Right lobe of liver (tissue), 6 donors: ENCODE measurements around the gene TSPAN8. TPM values are rescaled to one million over a fixed set of nuclear protein-coding genes. Genes with fewer than 3 reads are reported as not detected.
"Not testable (repeated sequence)": the region's sequence is repeated elsewhere in the genome, so short reads cannot be mapped to it uniquely, and the experiment has no call there.

Experiments used
- ATAC-seq, 4 donors: fragments of 200-7000 bp; cut with Tn5 transposase; one replicate each; pipeline ENCODE4 v1.9.1; 2020; ENCODE audit warnings: mild to moderate bottlenecking in 4 of 4, moderate library complexity in 4 of 4
- DNase-seq, 3 donors: peaks; one replicate each; pipeline ENCODE4 v3.0.0-alpha.2; 2020
- H3K27ac ChIP-seq, 3 donors: fragments of 200-600 bp; one replicate each; pipeline ENCODE4 v1.8.0; 2022
- H3K27me3 ChIP-seq, 2 donors: fragments of 200-600 bp; one replicate each; pipeline ENCODE4 v1.8.0; 2022
- H3K36me3 ChIP-seq, 4 donors: fragments of 200-600 bp; sonication (generic) in 1 of 4; one replicate each; pipeline versions ENCODE4 v1.5.1 to v1.8.0; 2017 to 2022; ENCODE audit warnings: control low read depth in 1 of 4
- H3K4me1 ChIP-seq, 4 donors: fragments of 200-600 bp; sonication (generic) in 1 of 4; one replicate each; pipeline versions ENCODE4 v1.5.1 to v1.8.0; 2017 to 2022; ENCODE audit warnings: control low read depth in 1 of 4
- H3K4me3 ChIP-seq, 3 donors: fragments of 200-600 bp; one replicate each; pipeline ENCODE4 v1.8.0; 2022
- H3K9me3 ChIP-seq, 4 donors: fragments of 200-600 bp; sonication (generic) in 1 of 4; one replicate each; pipeline versions ENCODE4 v1.5.1 to v1.8.0; 2017 to 2022; ENCODE audit warnings: control low read depth in 1 of 4
- POLR2A ChIP-seq: fragments of 450-650 bp; IDR thresholded peaks from one replicate; pipeline ENCODE4 v1.6.1; 2017; ENCODE audit warnings: antibody characterized with exemption, mild to moderate bottlenecking
- WGBS: methylation state at CpG from one replicate; pipeline ENCODE4 v1.1.6; 2018; ENCODE audit warnings: low coverage, low lambda C conversion rate; ENCODE audit not compliant: insufficient coverage; ENCODE audit errors: missing lambda C conversion rate; 5-methylcytosine and 5-hydroxymethylcytosine counted together
- intact Hi-C, 2 donors: fragments of 100-400 bp; cut with DNase I; formaldehyde crosslinking; loops; one replicate each; pipeline versions ENCODE4 v1.11.2 to v1.14.1; 2022
- total RNA-seq, 6 experiments: library from RNA; depleted of rRNA in 2 of 6; stranded (reverse); fragments of >200 nt in 2 of 6; fragmentation: NEBNext Ultra II Directional in 3 of 6; extraction: Animal tissue kit (Norgen Biotek cat#: 25700) in 3 of 6; gene quantifications; one replicate each; pipeline versions ENCODE4 v1.1.0 to v1.2.4, GENCODE V29; 2016 to 2023
- TF ChIP-seq, protein P1 (sequence below), 4 donors: fragments of 200-600 bp in 3 of 4; fragments of 450-650 bp in 1 of 4; IDR thresholded peaks; one replicate each; pipeline versions ENCODE4 v1.5.1 to v1.8.0; 2016 to 2022; ENCODE audit warnings: antibody characterized with exemption in 4 of 4, mild to moderate bottlenecking in 2 of 4
- donor health status: DM: no; HTN: yes; CAD: no.
- donor health status: DM: no; HTN: no; CAD: no.
- donor health status: DM: no; HTN: no; CAD: no.
- donor health status: DM: no; HTN: yes; CAD: no.
- donor health status: DM: no; HTN: yes; CAD: no.

TSPAN8 gene
- total RNA-seq, 6 experiments from 2014 or later: 2.0 to 12.6 (median 7.8) TPM

DNA sequence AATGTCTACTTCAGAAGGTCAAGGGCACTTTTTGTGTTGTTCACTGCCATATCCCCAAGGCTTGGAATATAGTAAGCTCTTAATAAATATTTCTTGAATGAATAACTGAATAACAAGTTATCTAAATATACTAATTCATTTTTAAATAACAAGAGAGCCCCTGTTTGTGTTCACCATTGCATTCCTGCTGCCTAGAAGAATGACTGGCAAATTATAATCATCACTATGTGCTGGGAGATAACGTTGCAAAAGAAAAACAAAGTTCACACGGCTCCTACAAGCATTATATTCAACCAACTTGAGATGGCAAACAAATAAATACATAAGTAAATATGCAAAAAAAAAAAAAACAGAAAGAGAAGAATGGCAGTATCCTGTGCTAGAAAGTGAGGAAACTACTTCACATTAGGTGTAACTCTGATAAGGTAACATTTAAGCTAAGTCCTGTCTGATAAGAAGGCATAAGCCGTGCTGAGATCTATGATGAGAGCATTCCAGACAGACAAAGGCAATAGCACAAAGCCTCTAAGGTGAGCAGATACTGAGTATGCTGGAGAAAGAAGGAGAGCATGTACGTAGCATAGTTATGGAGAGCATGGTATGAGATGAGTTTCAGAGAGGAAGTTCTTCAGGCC is 9.2 kb upstream of the TSPAN8 start:
- no peaks in the 10 kb centered on the region for H3K36me3 ChIP-seq
- no peak for DNase-seq
- intact Hi-C loops: no loop called here
- no peaks in the 10 kb centered on the region for H3K9me3 ChIP-seq
- TF ChIP-seq POLR2A: no peak
- TF ChIP-seq, protein P1, sequence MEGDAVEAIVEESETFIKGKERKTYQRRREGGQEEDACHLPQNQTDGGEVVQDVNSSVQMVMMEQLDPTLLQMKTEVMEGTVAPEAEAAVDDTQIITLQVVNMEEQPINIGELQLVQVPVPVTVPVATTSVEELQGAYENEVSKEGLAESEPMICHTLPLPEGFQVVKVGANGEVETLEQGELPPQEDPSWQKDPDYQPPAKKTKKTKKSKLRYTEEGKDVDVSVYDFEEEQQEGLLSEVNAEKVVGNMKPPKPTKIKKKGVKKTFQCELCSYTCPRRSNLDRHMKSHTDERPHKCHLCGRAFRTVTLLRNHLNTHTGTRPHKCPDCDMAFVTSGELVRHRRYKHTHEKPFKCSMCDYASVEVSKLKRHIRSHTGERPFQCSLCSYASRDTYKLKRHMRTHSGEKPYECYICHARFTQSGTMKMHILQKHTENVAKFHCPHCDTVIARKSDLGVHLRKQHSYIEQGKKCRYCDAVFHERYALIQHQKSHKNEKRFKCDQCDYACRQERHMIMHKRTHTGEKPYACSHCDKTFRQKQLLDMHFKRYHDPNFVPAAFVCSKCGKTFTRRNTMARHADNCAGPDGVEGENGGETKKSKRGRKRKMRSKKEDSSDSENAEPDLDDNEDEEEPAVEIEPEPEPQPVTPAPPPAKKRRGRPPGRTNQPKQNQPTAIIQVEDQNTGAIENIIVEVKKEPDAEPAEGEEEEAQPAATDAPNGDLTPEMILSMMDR (IDR thresholded peaks at IDR 0.05): no peak
- no peaks in the 10 kb centered on the region for H3K27me3 ChIP-seq
- no peak for ATAC-seq
- peaks cover 2 to 36% (median 14%) of the 10 kb centered on the region in 4 donors for H3K4me1 ChIP-seq
- no peak overlapping the region for H3K27ac ChIP-seq
- H3K4me3 ChIP-seq: no peak overlapping the region
- WGBS: 49% methylated on average over 4 of the region's 4 CpGs

DNA sequence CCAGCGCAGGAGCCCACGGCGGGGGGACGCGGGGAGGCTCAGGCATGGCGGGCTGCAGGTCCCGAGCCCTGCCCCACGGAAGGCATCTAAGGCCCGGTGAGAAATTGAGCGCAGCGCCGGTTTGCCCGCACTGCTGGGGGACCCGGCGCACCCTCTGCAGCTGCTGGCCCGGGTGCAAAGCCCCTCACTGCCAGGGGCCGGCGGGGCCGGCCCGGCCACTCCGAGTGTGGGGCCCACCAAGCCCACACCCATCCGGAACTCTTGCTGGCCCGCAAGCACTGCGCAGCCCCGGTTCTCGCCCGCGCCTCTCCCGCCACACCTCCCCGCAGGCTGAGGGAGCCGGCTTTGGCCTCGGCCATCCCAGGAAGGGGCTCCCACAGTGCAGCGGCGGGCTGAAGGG is 8.5 kb upstream of the TSPAN8 start:
- Histone ChIP-seq H3K27me3 (no peaks in the 10 kb centered on the region), H3K4me1 (peaks cover 2 to 43% (median 14%) of the 10 kb centered on the region in 4 donors), H3K36me3 (no peaks in the 10 kb centered on the region), H3K27ac (no peak overlapping the region), H3K4me3 (no peak overlapping the region), H3K9me3 (no peaks in the 10 kb centered on the region)
- WGBS: no CpG with 5 or more reads among the region's 34 CpGs
- ATAC-seq: no peak
- TF ChIP-seq, protein P1 (IDR thresholded peaks at IDR 0.05): no peak
- TF ChIP-seq POLR2A: no peak
- DNase-seq: no peak
- intact Hi-C loops: no loop called here

DNA sequence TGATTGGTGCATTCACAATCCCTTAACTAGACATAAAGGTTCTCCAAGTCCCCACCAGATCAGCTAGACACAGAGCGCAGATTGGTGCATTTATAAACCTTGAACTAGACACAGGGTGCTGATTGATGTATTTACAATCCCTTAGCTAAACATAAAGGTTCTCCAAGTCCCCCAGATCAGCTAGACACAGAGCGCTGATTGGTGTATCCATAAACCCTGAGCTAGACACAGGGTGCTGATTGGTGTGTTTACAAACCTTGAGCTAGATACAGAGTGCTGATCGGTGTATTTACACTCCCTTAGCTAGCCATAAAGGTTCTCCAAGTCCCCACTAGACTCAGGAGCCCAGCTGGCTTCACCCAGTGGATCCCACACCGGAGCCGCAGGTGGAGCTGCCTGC is 8.0 kb upstream of the TSPAN8 start:
- WGBS: 71% methylated on average over 1 of the region's 5 CpGs
- H3K9me3 ChIP-seq, intact Hi-C loops, DNase-seq, H3K4me3 ChIP-seq, H3K27ac ChIP-seq, H3K36me3 ChIP-seq, H3K27me3 ChIP-seq, ATAC-seq: not testable (repeated sequence)
- peaks cover 2 to 42% (median 14%) of the 10 kb centered on the region in 4 donors for H3K4me1 ChIP-seq

DNA sequence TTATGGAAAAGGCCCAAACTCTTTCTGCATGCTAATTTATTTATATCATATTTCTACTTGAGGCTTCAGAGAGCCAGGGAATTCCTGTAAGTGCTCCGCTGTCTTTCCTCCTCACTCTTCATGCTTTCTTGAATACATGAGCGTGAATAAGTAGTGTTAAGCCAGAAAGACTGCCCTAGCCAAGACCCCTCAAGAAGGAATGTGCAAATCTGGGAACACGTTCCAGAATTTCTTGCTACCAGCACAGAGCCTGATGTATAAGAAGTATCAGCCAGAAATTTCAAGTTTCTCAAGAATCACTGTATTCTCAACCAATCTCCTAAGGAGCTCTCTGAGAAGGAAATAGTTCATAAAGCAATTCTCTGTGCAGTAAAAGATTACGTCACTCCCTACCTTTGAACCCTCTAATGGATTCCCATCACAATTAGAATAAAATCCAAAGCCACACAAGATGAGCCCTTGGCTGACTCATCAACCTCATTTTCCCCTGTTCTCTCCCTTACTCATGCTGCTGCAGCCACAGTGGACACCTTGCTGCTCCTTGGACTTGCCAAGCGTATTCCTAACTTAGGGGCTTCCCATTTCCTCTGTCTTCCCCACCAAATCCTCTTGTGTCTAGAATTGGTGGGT is 6.9 kb upstream of the TSPAN8 start:
- H3K27me3 ChIP-seq: no peaks in the 10 kb centered on the region

DNA sequence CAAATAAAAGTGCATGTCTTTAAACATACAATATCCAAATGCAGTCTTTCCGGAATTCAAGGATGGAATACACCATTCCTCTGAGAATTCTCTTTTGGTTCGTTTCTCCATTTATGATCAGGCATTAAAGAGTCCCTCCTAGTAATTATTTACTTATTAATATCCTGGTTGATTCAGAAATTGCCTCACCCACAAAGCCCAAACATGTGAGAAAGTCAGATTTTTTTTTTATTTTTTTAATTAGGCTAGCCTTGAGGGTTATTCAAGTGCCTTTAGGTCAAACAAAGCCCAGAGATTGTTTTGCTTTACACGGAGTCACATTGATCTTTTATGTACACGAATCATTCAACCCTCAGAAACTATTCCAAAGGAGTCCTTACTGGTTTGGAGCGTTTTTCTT is 6.4 kb upstream of the TSPAN8 start:
- H3K9me3 ChIP-seq: no peaks in the 10 kb centered on the region
- peak overlapping the region in 2 of 3 donors; percentile 35 to 82 for H3K27ac ChIP-seq
- peaks cover 2 to 40% (median 13%) of the 10 kb centered on the region in 4 donors for H3K4me1 ChIP-seq
- no peaks in the 10 kb centered on the region for H3K27me3 ChIP-seq
- DNase-seq (no peak), ATAC-seq (no peak)
- no peak overlapping the region for H3K4me3 ChIP-seq
- TF ChIP-seq, protein P1 (IDR thresholded peaks at IDR 0.05): no peak
- TF ChIP-seq POLR2A: no peak
- intact Hi-C loops: no loop called here
- no peaks in the 10 kb centered on the region for H3K36me3 ChIP-seq
- WGBS: 40% methylated on average over 5 of the region's 5 CpGs

More for the DNA sequence above, 6.9 kb upstream of the TSPAN8 start:
- Histone ChIP-seq H3K9me3 (no peaks in the 10 kb centered on the region), H3K4me1 (peaks cover 2 to 35% (median 13%) of the 10 kb centered on the region in 4 donors), H3K4me3 (no peak overlapping the region), H3K27ac (peak overlapping the region in 1 of 3 donors; percentile 15), H3K36me3 (no peaks in the 10 kb centered on the region)
- no peak for TF ChIP-seq POLR2A
- TF ChIP-seq, protein P1 (IDR thresholded peaks at IDR 0.05): no peak
- intact Hi-C loops: no loop called here
- 62% methylated on average over 5 of the region's 5 CpGs for WGBS
- no peak for DNase-seq
- ATAC-seq: peak in 1 of 4 donors; percentile 40
